NCI-H146 (cell line): ENCODE data around the gene ZC2HC1C.
"Not testable (repeated sequence)": the region's sequence is repeated elsewhere in the genome, so short reads cannot be mapped to it uniquely, and the experiment has no call there.

Source experiments
- DNase-seq: peaks from one replicate; lab custom pipeline; 2025; lab: John Stamatoyannopoulos, UW

ZC2HC1C gene

DNA sequence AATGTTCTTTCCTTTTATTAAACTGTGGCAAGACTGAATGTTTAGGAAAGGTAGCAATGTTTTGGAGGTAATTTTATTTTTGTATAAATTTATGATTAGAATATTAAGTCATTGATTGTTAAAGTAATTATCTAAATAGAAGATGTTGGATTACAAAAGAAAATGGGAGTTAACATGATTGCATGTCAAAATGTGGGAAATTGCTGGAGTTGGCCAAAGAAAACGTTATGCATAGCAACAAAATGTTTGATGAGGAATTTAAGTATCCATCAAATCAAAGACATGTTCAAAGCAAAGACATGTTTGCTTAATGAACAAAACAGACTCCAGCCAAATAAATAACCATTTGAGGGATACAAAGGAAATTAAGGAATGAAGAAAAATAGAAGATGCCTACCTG is 15.0 kb upstream of the ZC2HC1C start:
- DNase-seq: no peak

DNA sequence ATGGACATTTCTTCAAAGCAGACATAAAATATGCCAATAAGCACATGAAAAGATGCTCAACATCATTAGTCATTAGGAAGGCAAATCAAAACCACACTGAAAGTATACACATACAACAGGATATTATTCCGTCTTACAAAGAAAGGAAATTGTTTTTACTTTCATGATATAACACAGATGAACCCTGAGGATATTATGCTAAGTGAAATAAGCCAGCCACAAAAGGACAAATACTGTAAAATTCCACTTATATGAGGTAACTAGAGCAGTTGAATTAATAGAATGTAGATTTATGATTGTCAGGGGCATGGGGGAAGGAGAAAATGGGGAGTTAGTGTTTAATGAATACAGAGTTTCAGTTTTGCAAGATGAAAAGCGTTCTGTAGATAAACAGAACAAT is 9.8 kb upstream of the ZC2HC1C start:
- DNase-seq: no peak

DNA sequence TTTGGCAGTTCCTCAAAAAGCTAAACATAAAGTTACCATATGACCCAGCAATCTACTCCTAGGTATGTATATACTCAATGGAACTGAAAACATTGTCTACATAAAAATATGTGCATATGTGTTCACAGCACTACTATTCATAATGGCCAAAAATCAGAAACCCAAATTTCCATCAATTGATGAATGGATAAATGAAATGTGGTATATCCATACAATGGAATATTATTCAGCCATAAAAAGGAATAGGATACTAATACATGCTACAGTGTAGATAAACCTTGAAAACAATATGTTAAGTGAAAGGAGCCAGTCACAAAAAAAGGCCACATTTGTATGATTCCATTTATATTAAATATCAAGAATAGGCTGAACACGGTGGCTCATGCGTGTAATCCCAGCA is 9.0 kb upstream of the ZC2HC1C start:
- DNase-seq: no peak

- no peak for DNase-seq
These were observed 6.4 kb upstream of the ZC2HC1C start for GRCh38 chr14:75063013-75063412.

DNA sequence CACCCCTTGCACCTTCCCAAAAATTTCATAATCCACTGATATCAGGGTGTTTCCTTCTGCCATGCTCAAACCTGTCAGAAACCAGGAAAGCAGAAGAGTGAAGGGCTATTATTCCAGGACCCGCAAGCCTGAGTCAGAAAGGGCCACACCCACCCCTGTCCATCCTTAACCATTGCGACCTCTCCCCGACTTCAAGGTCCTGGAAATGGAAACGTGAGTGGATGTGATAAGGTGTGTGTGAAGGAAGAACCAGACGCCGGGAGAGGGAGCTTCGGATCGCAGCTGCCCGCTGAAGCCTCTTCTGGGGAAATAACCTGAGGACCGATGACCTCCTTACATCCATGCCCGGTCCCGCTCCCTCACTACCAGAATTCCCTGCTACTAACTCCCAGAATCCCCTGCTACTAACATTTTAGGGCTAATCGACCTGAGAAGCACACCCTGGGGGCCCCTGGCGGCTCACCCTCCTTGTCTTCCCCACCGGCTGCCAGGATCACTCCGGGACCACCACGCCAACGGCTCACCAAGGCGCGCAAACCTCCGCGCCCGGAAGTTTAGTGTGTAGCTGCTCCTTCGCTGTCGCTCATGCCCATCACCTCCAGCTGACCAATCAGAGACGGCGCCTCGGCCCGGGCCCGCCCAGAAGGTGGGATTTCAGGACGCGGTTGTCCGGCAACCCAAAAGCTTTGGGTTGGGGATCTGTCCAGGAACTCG is 5.8 kb upstream of the ZC2HC1C start, which contains the start of gene ACYP1:
Gene ACYP1, minus strand, starts transcription at position 534 of the 714 bp plus-strand sequence. Its CDS starts 471 bp downstream, at position 63.
- peak; percentile 88 for DNase-seq

GRCh38 chr14:75064205-75064567 is 5.3 kb upstream of the ZC2HC1C start:
- no peak for DNase-seq

GRCh38 chr14:75066691-75067090 is 2.8 kb upstream of the ZC2HC1C start:
- no peak for DNase-seq

DNA sequence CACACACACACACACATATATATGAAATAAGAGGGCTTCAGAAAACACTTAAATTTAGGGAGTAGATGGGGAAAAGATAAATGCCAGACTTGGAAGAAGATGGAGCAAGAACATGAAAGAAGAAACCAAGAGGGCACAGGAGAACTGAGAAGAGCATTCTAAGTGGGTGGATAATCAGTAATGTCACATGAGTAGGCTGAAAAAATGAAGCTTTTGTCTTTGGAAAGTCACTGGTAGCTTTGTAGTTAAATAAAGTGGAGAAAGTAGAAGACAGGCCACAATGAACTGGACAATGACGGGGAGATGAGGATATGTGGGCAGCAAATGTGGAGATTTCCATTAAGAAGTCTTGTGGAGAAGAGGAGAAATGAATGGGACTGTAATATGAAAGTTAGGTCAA is 2.2 kb upstream of the ZC2HC1C start:
- no peak for DNase-seq

- not testable (repeated sequence) for DNase-seq
These were observed 1.7 kb upstream of the ZC2HC1C start for GRCh38 chr14:75067765-75068164.

DNA sequence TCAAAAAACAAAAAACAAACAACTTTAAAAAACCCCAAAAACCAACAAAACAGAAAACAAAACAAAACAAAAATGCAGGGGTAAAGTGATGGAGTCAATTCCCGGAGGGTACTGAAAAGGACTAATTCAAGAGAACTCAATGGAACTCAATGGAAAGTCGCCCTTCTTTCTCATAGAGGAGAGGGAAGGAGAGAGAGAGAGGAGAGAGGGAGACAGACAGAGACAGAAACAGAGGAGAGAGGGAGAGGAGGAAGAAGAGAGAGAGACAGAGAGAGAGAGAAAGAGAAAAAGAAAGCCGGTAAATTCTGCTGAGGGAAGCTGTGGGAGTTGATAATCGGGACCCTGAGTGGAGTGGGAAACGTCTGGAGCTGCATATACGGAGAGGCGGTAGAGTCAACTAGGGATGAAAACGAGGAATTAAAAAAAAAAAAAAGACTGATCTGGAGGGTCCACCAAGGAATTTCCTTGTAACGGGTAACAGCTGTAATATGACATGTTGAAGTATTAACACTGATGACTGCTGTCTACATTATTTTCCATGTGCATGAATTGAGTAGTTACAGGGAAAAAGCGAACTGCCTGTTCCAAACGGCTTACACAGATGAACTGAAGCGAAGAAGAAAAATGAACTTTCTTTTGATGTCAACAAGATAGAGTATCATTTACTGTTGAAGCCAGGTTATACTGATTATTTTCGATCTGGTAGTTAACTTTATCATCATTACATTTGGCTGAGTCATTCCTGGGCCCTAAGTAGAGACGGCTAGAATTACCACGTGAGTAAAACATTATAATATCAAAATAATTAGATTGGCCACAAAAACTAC is 934 bp upstream of the ZC2HC1C start:
- DNase-seq: no peak

GRCh38 chr14:75069811-75070145 is 337 bp downstream of the ZC2HC1C start:
- peak; percentile 70 for DNase-seq

- no peak for DNase-seq
These were observed 942 bp downstream of the ZC2HC1C start for GRCh38 chr14:75070383-75070782.

- no peak for DNase-seq
These were observed 8.4 kb downstream of the ZC2HC1C start for GRCh38 chr14:75077794-75078193.

DNA sequence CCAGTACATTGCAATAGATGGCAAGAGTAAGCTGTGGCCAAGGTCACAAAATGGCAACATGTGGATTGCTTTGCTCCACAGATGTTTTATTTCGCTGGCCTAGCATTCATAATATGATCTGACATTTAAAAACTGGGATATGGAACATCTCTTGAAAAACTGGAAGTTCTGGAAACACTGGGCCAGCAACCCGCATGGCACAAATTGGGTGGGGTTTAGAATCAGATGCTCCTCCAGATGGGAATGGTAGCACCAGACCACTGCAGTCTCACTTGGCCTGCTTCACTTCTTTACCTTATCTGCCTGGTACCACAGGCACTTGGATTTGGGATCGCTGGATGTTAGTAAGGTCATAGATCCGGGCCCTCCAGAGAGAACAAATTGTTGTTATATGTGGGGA is 10.1 kb downstream of the ZC2HC1C start:
- no peak for DNase-seq

GRCh38 chr14:75081660-75082229 is 12.3 kb downstream of the ZC2HC1C start:
- DNase-seq: no peak

GRCh38 chr14:75083271-75083670 is 13.8 kb downstream of the ZC2HC1C start:
- DNase-seq: no peak

- DNase-seq: no peak
These were observed 15.1 kb downstream of the ZC2HC1C start for GRCh38 chr14:75084513-75084912.

DNA sequence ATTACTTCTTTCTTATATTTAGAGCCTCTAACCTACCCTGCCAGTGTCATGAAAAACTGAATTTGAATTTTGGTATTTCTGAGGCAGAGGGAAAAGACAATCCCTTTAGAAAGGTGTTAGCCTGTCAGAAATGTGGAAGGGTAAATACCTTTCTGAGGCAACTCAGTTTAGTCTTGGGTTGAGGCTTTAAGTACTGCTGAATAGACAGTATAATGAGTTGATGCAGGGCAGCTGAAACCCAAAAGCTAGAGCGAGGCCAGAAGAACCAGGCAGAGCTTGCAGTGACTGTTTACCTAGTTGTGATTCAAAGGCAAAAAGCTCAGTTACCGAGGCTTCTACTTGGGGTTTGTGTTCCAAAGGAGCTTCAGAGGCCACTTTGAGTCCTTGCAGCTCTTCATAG is 18.7 kb downstream of the ZC2HC1C start:
- DNase-seq: no peak

GRCh38 chr14:75088566-75089373 is 19.3 kb downstream of the ZC2HC1C start:
- peak; percentile 38 for DNase-seq

GRCh38 chr14:75090353-75090752 is 20.9 kb downstream of the ZC2HC1C start:
- DNase-seq: no peak

GRCh38 chr14:75091251-75091650 is 21.8 kb downstream of the ZC2HC1C start:
- no peak for DNase-seq

DNA sequence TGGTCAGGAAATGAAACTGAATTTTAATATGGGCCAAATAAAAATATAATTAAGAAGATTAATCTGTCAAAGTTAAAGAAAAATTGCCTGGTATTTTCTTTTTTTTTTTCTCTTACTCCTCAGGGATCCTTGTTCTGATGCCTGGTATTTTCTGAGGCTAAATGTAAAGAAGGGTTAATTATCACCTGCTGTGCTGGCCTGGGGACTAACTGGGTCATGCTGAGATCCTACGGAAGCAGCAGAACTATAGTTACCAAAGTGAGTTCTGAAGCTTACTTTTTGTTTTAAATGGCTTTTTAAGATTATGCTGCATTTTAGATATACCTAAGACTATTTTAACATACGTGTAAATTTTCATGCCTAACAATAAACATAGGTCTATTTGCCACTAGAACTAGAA is 23.3 kb downstream of the ZC2HC1C start:
- DNase-seq: peak; percentile 22
